K562 (cell line): Measurements from ENCODE around the gene SLC39A12. TPM values are rescaled to one million over a fixed set of nuclear protein-coding genes. Genes with fewer than 3 reads are reported as not detected.

Experiments used
- ATAC-seq: fragments of 200-7000 bp; cut with Tn5 transposase; 3 replicates; pipeline ENCODE4 v1.9.1; 2020; ENCODE audit warnings: moderate library complexity
- BruUV-seq: library from RNA; stranded (reverse); fragments of 400-500 nt; replicated peaks from 2 replicates; lab custom pipeline; 2021; lab: Mats Ljungman, UMichigan
- CTCF ChIA-PET: fragments of 300-600 bp; formaldehyde crosslinking; extraction: SDS; loops from one replicate; lab custom pipeline; 2021; ENCODE audit warnings: low intra/inter-chr PET ratio; lab: Yijun Ruan, JAX
- POLR2A ChIA-PET: fragments of 300-600, 350-650 bp; sonication (Branson Sonifier 250); formaldehyde crosslinking; extraction: SDS; loops from one replicate; lab custom pipeline; 2021; ENCODE audit warnings: antibody characterized with exemption, inconsistent platforms; lab: Yijun Ruan, JAX
- DNase-seq, 4 experiments: peaks; one replicate each; pipeline versions ENCODE4 v3.0.0 to v3.0.0-alpha.2; 2011 to 2018; ENCODE audit warnings: low spot score in 3 of 4, mixed read lengths in 3 of 4; ENCODE audit errors: extremely low read depth in 1 of 4
- FAIRE-seq: peaks from 2 replicates; lab custom pipeline; 2011; peaks lifted over from hg19 to GRCh38; lab: Jason Lieb, UNC
- H2AFZ ChIP-seq: 2 replicates; pipeline ENCODE4 v1.6.0; 2011; ENCODE audit warnings: low read depth, low read length, control low read depth, inconsistent platforms
- H3K27ac ChIP-seq: fragments of 200-600 bp; 3 replicates; pipeline ENCODE4 v1.8.0; 2011; ENCODE audit warnings: low read depth, mild to moderate bottlenecking, control low read depth, inconsistent platforms, low read length, moderate library complexity, mixed read lengths; ENCODE audit errors: extremely low read depth
- H3K27me3 ChIP-seq, 2 experiments: fragments of 300-600 bp in 1 of 2; 2 replicates in 1 of 2; 3 replicates in 1 of 2; pipeline versions ENCODE4 v1.6.0 to v1.8.0; 2011; ENCODE audit warnings: inconsistent platforms in 2 of 2, low read length in 2 of 2, mild to moderate bottlenecking in 1 of 2, mixed read lengths in 1 of 2, moderate library complexity in 1 of 2; ENCODE audit not compliant: control insufficient read depth in 2 of 2, insufficient read depth in 2 of 2
- H3K36me3 ChIP-seq: fragments of 300-600 bp; 3 replicates; pipeline ENCODE4 v1.8.0; 2011; ENCODE audit warnings: mild to moderate bottlenecking, low read length, inconsistent platforms; ENCODE audit not compliant: control insufficient read depth, insufficient read depth
- H3K4me1 ChIP-seq, 2 experiments: fragments of 200-600 bp in 1 of 2; replicated peaks in 1 of 2; 2 replicates in 1 of 2; 3 replicates in 1 of 2; pipeline versions ENCODE4 v1.5.1 to v1.8.0; 2011; ENCODE audit warnings: inconsistent platforms in 2 of 2, low read length in 2 of 2, mild to moderate bottlenecking in 1 of 2, mixed read lengths in 1 of 2, moderate library complexity in 1 of 2; ENCODE audit not compliant: control insufficient read depth in 2 of 2, insufficient read depth in 2 of 2
- H3K4me2 ChIP-seq: 2 replicates; pipeline ENCODE4 v1.6.1; 2011; ENCODE audit warnings: low read length, control low read depth, inconsistent platforms, mixed read lengths; ENCODE audit not compliant: insufficient read depth
- H3K4me3 ChIP-seq: fragments of 200-600 bp; sonication (generic), shearing (Covaris generic); 2 replicates; pipeline ENCODE4 v1.5.1; 2016; ENCODE audit warnings: control low read depth, inconsistent platforms
- H3K79me2 ChIP-seq: fragments of 200-600 bp; 3 replicates; pipeline ENCODE4 v1.8.0; 2011; ENCODE audit warnings: low read length, inconsistent platforms; ENCODE audit not compliant: control insufficient read depth, insufficient read depth
- H3K9ac ChIP-seq, 2 experiments: 2 replicates each; pipeline versions ENCODE4 v1.6.0 to v1.6.1; 2011; ENCODE audit warnings: low read depth in 2 of 2, low read length in 2 of 2, control low read depth in 1 of 2, inconsistent platforms in 1 of 2, mild to moderate bottlenecking in 1 of 2, mixed read lengths in 1 of 2; ENCODE audit not compliant: insufficient read depth in 1 of 2
- H3K9me1 ChIP-seq: one replicate; pipeline ENCODE4 v1.6.0; 2011; ENCODE audit warnings: inconsistent platforms, mild to moderate bottlenecking, low read length, moderate library complexity; ENCODE audit not compliant: control insufficient read depth, insufficient read depth
- H3K9me3 ChIP-seq: replicated peaks from 2 replicates; pipeline ENCODE4 v1.5.1; 2011; ENCODE audit warnings: low read depth, low read length, inconsistent platforms; ENCODE audit not compliant: control insufficient read depth, insufficient read depth
- H4K20me1 ChIP-seq: replicated peaks from 2 replicates; pipeline ENCODE4 v1.6.1; 2011; ENCODE audit warnings: low read length, inconsistent platforms, mixed read lengths; ENCODE audit not compliant: control insufficient read depth, insufficient read depth
- in situ Hi-C: fragments of 300-500 bp; cut with MboI; formaldehyde crosslinking; loops from 4 replicates; pipeline ENCODE4 v1.15.0; 2018; ENCODE audit warnings: inconsistent platforms, mixed read lengths
- intact Hi-C: fragments of 100-400 bp; cut with micrococcal nuclease; formaldehyde crosslinking; loops from 2 replicates; pipeline ENCODE4 v1.14.2; 2022
- polyA plus RNA-seq, 8 experiments: library from polyadenylated mRNA; depleted of rRNA in 4 of 8; stranded (reverse) in 5 of 8; unstranded in 3 of 8; fragments of >200 nt; fragmentation: Nextera tagmentation in 2 of 8; fragmentation: Illumina TruSeq in 1 of 8; extraction: Ambion mirVana in 2 of 8; extraction: Trizol in 1 of 8; gene quantifications; 2 replicates each; pipeline versions ENCODE4 v1.2.1 to v1.2.3, GENCODE V29; 2011 to 2014; ENCODE audit warnings: inconsistent platforms in 1 of 8, missing spikeins in 1 of 8
- total RNA-seq, 7 experiments: library from RNA; depleted of rRNA in 6 of 7; stranded (reverse); fragments of >200 nt in 6 of 7; fragmentation: Illumina TruSeq in 2 of 7; extraction: Trizol in 2 of 7; gene quantifications; 2 replicates each; pipeline versions ENCODE4 v1.2.1 to v1.2.3, GENCODE V29; 2011 to 2021; ENCODE audit warnings: low replicate concordance in 1 of 7
- TF ChIP-seq, protein P1 (sequence below), 2 experiments: fragments of 200-800 bp in 1 of 2; sonication (Bioruptor generic) in 1 of 2; sonication (generic) in 1 of 2; formaldehyde crosslinking in 1 of 2; IDR thresholded peaks in 1 of 2; conservative IDR thresholded peaks in 1 of 2; 2 replicates each; pipeline versions ENCODE4 v1.5.0 to v1.6.1; 2016 to 2020; ENCODE audit warnings: missing compliant biosample characterization in 1 of 2, missing genetic modification characterization in 1 of 2, missing genetic modification reagents in 1 of 2
- TF ChIP-seq, protein P2 (sequence below): sonication (generic); formaldehyde crosslinking; IDR thresholded peaks from 2 replicates; pipeline ENCODE4 v1.8.0; 2023; ENCODE audit warnings: mild to moderate bottlenecking, missing genetic modification reagents
- TF ChIP-seq, protein P3 (sequence below): fragments of 250-450 bp; sonication (Bioruptor Pico); IDR thresholded peaks from 2 replicates; pipeline ENCODE4 v1.5.0; 2021

The SLC39A12 gene
- total and polyA plus RNA-seq, 9 of the 15 experiments (the other 6 are each of a cell fraction or from before 2014, with no cell fraction given), result not detected

DNA sequence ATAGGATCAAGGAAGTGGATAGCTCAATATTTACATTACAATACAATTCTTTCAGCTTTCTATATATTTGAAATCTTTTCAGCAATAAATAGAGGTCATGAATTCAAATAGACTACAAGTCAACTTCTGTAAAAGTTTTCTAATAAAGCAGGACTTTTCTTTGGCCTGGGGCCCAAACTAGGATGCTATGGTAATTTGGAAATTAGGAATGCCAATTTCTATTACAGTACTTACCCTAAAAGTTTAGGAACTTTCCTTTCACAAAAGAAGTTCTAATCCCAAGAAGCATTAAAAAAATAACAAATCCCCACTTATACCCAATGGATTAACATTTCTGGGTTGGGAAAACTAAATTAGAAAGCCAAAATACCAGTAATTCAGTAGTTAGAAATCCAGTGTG lies 40.5 kb downstream of the SLC39A12 start:
- ChIA-PET POLR2A (no interaction called here), CTCF (no interaction called here)
- DNase-seq, result no peak
- Histone ChIP-seq H3K4me2 (no peak overlapping the region), H3K9ac (no peak overlapping the region), H3K4me1 (no peaks in the 10 kb centered on the region), H3K27me3 (peaks cover 0 to 3% of the 10 kb centered on the region in 2 experiments; a peak in 1 of 5 replicates), H3K79me2 (no peaks in the 10 kb centered on the region), H3K27ac (no peak overlapping the region), H2AFZ (no peak overlapping the region), H4K20me1 (no peaks in the 10 kb centered on the region), H3K36me3 (no peaks in the 10 kb centered on the region), H3K9me3 (no peaks in the 10 kb centered on the region), H3K9me1 (no peaks in the 10 kb centered on the region), H3K4me3 (no peak overlapping the region)
- TF ChIP-seq, protein P1, sequence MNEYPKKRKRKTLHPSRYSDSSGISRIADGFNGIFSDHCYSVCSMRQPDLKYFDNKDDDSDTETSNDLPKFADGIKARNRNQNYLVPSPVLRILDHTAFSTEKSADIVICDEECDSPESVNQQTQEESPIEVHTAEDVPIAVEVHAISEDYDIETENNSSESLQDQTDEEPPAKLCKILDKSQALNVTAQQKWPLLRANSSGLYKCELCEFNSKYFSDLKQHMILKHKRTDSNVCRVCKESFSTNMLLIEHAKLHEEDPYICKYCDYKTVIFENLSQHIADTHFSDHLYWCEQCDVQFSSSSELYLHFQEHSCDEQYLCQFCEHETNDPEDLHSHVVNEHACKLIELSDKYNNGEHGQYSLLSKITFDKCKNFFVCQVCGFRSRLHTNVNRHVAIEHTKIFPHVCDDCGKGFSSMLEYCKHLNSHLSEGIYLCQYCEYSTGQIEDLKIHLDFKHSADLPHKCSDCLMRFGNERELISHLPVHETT (CRISPR knock-in tag; conservative IDR thresholded peaks at IDR 0.05 in 1 of 2, IDR thresholded peaks at IDR 0.05 in 1 of 2), result no peak
- TF ChIP-seq, protein P2, sequence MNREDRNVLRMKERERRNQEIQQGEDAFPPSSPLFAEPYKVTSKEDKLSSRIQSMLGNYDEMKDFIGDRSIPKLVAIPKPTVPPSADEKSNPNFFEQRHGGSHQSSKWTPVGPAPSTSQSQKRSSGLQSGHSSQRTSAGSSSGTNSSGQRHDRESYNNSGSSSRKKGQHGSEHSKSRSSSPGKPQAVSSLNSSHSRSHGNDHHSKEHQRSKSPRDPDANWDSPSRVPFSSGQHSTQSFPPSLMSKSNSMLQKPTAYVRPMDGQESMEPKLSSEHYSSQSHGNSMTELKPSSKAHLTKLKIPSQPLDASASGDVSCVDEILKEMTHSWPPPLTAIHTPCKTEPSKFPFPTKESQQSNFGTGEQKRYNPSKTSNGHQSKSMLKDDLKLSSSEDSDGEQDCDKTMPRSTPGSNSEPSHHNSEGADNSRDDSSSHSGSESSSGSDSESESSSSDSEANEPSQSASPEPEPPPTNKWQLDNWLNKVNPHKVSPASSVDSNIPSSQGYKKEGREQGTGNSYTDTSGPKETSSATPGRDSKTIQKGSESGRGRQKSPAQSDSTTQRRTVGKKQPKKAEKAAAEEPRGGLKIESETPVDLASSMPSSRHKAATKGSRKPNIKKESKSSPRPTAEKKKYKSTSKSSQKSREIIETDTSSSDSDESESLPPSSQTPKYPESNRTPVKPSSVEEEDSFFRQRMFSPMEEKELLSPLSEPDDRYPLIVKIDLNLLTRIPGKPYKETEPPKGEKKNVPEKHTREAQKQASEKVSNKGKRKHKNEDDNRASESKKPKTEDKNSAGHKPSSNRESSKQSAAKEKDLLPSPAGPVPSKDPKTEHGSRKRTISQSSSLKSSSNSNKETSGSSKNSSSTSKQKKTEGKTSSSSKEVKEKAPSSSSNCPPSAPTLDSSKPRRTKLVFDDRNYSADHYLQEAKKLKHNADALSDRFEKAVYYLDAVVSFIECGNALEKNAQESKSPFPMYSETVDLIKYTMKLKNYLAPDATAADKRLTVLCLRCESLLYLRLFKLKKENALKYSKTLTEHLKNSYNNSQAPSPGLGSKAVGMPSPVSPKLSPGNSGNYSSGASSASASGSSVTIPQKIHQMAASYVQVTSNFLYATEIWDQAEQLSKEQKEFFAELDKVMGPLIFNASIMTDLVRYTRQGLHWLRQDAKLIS (CRISPR knock-in tag), result no peak
- TF ChIP-seq, protein P3, sequence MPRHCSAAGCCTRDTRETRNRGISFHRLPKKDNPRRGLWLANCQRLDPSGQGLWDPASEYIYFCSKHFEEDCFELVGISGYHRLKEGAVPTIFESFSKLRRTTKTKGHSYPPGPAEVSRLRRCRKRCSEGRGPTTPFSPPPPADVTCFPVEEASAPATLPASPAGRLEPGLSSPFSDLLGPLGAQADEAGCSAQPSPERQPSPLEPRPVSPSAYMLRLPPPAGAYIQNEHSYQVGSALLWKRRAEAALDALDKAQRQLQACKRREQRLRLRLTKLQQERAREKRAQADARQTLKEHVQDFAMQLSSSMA (CRISPR knock-in tag), result no peak
- no peak for ATAC-seq
- in situ Hi-C loops, result no loop called here
- no peak for FAIRE-seq
- intact Hi-C loops, result no loop called here
- no TSS peak for BruUV-seq
